ENCODE data around the gene DEDD2.

The DEDD2 gene

GRCh38 chr19:42233678-42234292 is 16.3 kb upstream of the DEDD2 start:
- peaks cover 80% of the 10 kb centered on the region for H3K36me3 ChIP-seq (ENCODE audit: insufficient read depth, low read length)
- no peak overlapping the region for H3K4me3 ChIP-seq
- H3K9ac ChIP-seq (ENCODE audit: insufficient read length): no peak overlapping the region
- no peak for TF ChIP-seq EZH2 (IDR thresholded peaks at IDR 0.05)
- H3K27ac ChIP-seq: no peak overlapping the region
- no peaks in the 10 kb centered on the region for H3K9me3 ChIP-seq (ENCODE audit: low read depth, low read length)
- DNase-seq (ENCODE audit: low read depth, low spot score): no peak

DNA sequence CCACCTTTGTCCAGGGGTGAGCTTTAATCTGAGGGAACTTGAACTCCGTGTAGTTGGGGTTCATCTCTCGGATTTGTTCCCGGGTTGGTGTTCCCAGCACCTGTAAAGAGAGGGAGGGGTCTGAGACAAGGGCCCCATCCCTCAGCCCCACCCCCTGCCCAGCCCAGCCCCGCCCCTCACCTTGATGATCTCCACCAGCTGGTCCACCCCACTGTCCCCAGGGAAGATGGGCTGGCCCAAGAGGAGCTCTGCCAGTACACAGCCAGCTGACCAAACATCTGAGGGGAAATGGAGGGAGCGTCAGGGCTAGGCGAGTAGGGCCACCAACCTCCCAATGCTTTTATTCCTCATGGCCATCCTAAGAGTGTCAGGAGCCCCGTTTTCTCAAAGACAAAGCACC is 15.6 kb upstream of the DEDD2 start:
- no peaks in the 10 kb centered on the region for H3K9me3 ChIP-seq (ENCODE audit: low read depth, low read length)
- H3K36me3 ChIP-seq (ENCODE audit: insufficient read depth, low read length): peaks cover 81% of the 10 kb centered on the region
- no peak overlapping the region for H3K27ac ChIP-seq
- no peak overlapping the region for H3K4me3 ChIP-seq
- DNase-seq (ENCODE audit: low read depth, low spot score): no peak
- TF ChIP-seq EZH2 (IDR thresholded peaks at IDR 0.05): no peak
- no peak overlapping the region for H3K9ac ChIP-seq (ENCODE audit: insufficient read length)

DNA sequence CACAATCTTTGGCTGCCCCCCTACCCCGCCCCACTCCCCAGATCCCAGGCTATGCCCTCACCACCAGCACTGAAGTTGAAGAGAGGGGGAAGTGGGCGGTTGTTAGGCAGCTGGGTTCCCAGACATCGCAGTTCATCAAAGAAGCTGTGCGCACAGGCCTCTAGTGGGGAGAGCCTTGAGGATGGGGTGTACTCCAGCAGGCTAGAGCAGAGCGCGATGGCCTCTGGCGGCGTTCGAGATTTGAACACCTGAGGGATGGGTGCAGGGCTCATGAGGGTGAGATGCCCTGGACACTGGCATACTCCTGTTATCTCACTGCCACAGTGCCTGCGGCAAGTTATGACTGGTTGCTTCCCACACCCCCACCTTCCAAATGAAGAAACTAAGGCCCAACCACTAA is 15.0 kb upstream of the DEDD2 start:
- H3K36me3 ChIP-seq (ENCODE audit: insufficient read depth, low read length): peaks cover 81% of the 10 kb centered on the region
- no peak for DNase-seq (ENCODE audit: low read depth, low spot score)

GRCh38 chr19:42230571-42230970 is 13.1 kb upstream of the DEDD2 start:
- Histone ChIP-seq H3K4me3 (no peak overlapping the region), H3K36me3 (ENCODE audit: insufficient read depth, low read length) (peaks cover 82% of the 10 kb centered on the region), H3K9ac (ENCODE audit: insufficient read length) (no peak overlapping the region), H3K27ac (no peak overlapping the region), H3K9me3 (ENCODE audit: low read depth, low read length) (no peaks in the 10 kb centered on the region)
- no peak for DNase-seq (ENCODE audit: low read depth, low spot score)
- TF ChIP-seq FOXP2 (optimal IDR thresholded peaks at IDR 0.05; ENCODE audit: control extremely low read depth, extremely low read length, insufficient read depth): no peak
- TF ChIP-seq POLR2AphosphoS5 (IDR thresholded peaks at IDR 0.05; ENCODE audit: borderline replicate concordance, low read depth, low read length): no peak
- TF ChIP-seq EZH2 (IDR thresholded peaks at IDR 0.05): no peak

More for the DNA sequence above, 15.0 kb upstream of the DEDD2 start:
- no peak overlapping the region for H3K27ac ChIP-seq
- no peak for TF ChIP-seq POLR2AphosphoS5 (IDR thresholded peaks at IDR 0.05; ENCODE audit: borderline replicate concordance, low read depth, low read length)
- TF ChIP-seq FOXP2 (optimal IDR thresholded peaks at IDR 0.05; ENCODE audit: control extremely low read depth, extremely low read length, insufficient read depth): no peak
- H3K9me3 ChIP-seq (ENCODE audit: low read depth, low read length): no peaks in the 10 kb centered on the region
- H3K4me3 ChIP-seq: no peak overlapping the region
- no peak overlapping the region for H3K9ac ChIP-seq (ENCODE audit: insufficient read length)

GRCh38 chr19:42229855-42230351 is 12.4 kb upstream of the DEDD2 start:
- H3K36me3 ChIP-seq (ENCODE audit: insufficient read depth, low read length): peaks cover 82% of the 10 kb centered on the region
- no peak overlapping the region for H3K4me3 ChIP-seq
- DNase-seq (ENCODE audit: low read depth, low spot score): no peak
- H3K9ac ChIP-seq (ENCODE audit: insufficient read length): no peak overlapping the region
- H3K9me3 ChIP-seq (ENCODE audit: low read depth, low read length): no peaks in the 10 kb centered on the region
- TF ChIP-seq FOXP2 (optimal IDR thresholded peaks at IDR 0.05; ENCODE audit: control extremely low read depth, extremely low read length, insufficient read depth) (no peak), POLR2AphosphoS5 (IDR thresholded peaks at IDR 0.05; ENCODE audit: borderline replicate concordance, low read depth, low read length) (no peak), EZH2 (IDR thresholded peaks at IDR 0.05) (no peak)
- peak overlapping the region; percentile 62 for H3K27ac ChIP-seq

DNA sequence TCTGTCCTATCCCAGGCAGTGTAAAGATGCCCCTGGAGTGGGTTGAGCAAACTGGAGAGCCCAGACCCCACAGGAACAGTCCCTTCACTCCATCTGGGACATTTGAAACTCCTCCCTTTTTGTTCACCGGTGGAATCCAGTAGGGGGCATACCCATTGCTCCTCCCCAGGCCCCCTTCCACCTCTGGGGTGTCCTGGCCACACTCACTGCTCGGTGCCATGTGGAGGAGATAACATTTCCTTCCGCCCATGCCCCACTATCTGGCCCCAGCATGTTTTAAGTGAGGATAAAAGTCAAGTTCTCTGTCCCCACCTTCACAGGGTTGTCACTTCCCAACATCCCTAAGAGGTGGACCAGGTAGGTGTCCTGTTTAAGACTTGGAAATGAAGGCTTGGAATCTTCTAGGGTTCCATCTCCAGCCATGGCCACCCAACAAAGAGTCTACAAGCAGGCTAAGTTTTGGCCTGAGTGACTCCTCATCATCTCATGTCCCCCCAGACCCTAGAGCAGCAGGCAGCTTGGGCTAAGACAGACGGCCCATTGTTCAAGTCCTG is 11.9 kb upstream of the DEDD2 start:
- DNase-seq (ENCODE audit: low read depth, low spot score): no peak
- no peak for TF ChIP-seq FOXP2 (optimal IDR thresholded peaks at IDR 0.05; ENCODE audit: control extremely low read depth, extremely low read length, insufficient read depth)
- TF ChIP-seq POLR2AphosphoS5 (IDR thresholded peaks at IDR 0.05; ENCODE audit: borderline replicate concordance, low read depth, low read length): no peak; the same call in 1 of the 2 replicates
- TF ChIP-seq EZH2 (IDR thresholded peaks at IDR 0.05): no peak
- Histone ChIP-seq H3K9me3 (ENCODE audit: low read depth, low read length) (no peaks in the 10 kb centered on the region), H3K4me3 (no peak overlapping the region), H3K9ac (ENCODE audit: insufficient read length) (no peak overlapping the region), H3K27ac (peak overlapping the region; percentile 62), H3K36me3 (ENCODE audit: insufficient read depth, low read length) (peaks cover 82% of the 10 kb centered on the region)

GRCh38 chr19:42228641-42229040 is 11.2 kb upstream of the DEDD2 start:
- H3K36me3 ChIP-seq (ENCODE audit: insufficient read depth, low read length): peaks cover 79% of the 10 kb centered on the region
- TF ChIP-seq FOXP2 (optimal IDR thresholded peaks at IDR 0.05; ENCODE audit: control extremely low read depth, extremely low read length, insufficient read depth) (no peak), EZH2 (IDR thresholded peaks at IDR 0.05) (no peak), POLR2AphosphoS5 (IDR thresholded peaks at IDR 0.05; ENCODE audit: borderline replicate concordance, low read depth, low read length) (no peak)
- no peak for DNase-seq (ENCODE audit: low read depth, low spot score)
- no peak overlapping the region for H3K9ac ChIP-seq (ENCODE audit: insufficient read length)
- H3K27ac ChIP-seq: no peak overlapping the region
- no peak overlapping the region for H3K4me3 ChIP-seq
- H3K9me3 ChIP-seq (ENCODE audit: low read depth, low read length): no peaks in the 10 kb centered on the region

DNA sequence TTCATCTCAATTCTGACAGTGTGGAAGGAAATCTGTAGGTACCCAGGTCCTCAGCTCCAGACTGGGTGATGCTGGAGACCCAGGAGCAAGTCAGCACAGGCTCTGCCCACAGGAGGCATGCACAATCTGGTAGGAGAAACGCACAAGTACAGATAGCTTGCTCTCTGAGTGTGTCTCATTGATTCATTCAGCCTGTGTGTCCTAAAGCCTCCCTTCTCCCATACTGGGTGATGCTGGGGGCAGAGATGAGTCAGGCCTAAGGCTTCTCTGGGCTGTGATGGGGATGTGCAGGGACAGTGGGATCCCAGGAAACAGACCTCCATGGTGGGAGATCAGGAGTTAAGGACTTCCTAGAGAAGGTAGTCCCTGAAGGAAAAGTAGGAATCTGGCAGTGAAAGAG is 9.4 kb upstream of the DEDD2 start:
- Histone ChIP-seq H3K36me3 (ENCODE audit: insufficient read depth, low read length) (peaks cover 65% of the 10 kb centered on the region), H3K4me3 (no peak overlapping the region), H3K9me3 (ENCODE audit: low read depth, low read length) (no peaks in the 10 kb centered on the region), H3K27ac (no peak overlapping the region), H3K9ac (ENCODE audit: insufficient read length) (no peak overlapping the region)
- TF ChIP-seq POLR2AphosphoS5 (IDR thresholded peaks at IDR 0.05; ENCODE audit: borderline replicate concordance, low read depth, low read length): no peak
- TF ChIP-seq FOXP2 (optimal IDR thresholded peaks at IDR 0.05; ENCODE audit: control extremely low read depth, extremely low read length, insufficient read depth): no peak
- no peak for TF ChIP-seq EZH2 (IDR thresholded peaks at IDR 0.05)
- DNase-seq (ENCODE audit: low read depth, low spot score): no peak

DNA sequence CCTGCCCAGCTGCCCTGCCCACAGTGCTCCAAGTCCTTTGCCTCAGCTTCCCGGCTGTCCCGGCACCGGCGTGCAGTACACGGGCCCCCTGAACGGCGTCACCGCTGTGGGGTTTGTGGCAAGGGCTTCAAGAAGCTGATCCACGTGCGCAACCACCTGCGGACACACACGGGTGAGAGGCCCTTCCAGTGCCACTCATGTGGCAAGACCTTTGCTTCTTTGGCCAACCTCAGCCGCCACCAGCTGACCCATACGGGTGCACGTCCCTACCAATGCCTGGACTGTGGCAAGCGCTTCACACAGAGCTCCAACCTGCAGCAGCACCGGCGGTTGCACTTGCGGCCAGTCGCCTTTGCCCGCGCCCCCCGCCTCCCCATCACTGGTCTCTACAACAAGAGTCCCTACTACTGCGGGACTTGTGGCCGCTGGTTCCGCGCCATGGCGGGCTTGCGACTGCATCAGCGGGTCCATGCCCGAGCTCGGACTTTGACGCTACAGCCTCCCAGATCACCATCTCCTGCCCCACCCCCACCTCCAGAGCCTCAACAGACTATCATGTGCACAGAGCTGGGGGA is 8.3 kb upstream of the DEDD2 start:
- TF ChIP-seq EZH2 (IDR thresholded peaks at IDR 0.05) (no peak), POLR2AphosphoS5 (IDR thresholded peaks at IDR 0.05; ENCODE audit: borderline replicate concordance, low read depth, low read length) (no peak), FOXP2 (optimal IDR thresholded peaks at IDR 0.05; ENCODE audit: control extremely low read depth, extremely low read length, insufficient read depth) (no peak)
- H3K9me3 ChIP-seq (ENCODE audit: low read depth, low read length): no peaks in the 10 kb centered on the region
- no peak for DNase-seq (ENCODE audit: low read depth, low spot score)
- H3K4me3 ChIP-seq: no peak overlapping the region
- H3K36me3 ChIP-seq (ENCODE audit: insufficient read depth, low read length): peaks cover 54% of the 10 kb centered on the region
- H3K9ac ChIP-seq (ENCODE audit: insufficient read length): no peak overlapping the region
- H3K27ac ChIP-seq: no peak overlapping the region

All from SK-N-MC (cell line).